NCI-H82 treated with DMSO at 0.1 percent for 48 hours (cell line): ENCODE data around the gene TDG.
"Not testable (repeated sequence)": the region's sequence is repeated elsewhere in the genome, so short reads cannot be mapped to it uniquely, and the experiment has no call there.

ENCODE experiments used
- DNase-seq: peaks from one replicate; lab custom pipeline; 2025; ENCODE audit not compliant: unreplicated experiment; lab: John Stamatoyannopoulos, UW

Gene TDG

DNA sequence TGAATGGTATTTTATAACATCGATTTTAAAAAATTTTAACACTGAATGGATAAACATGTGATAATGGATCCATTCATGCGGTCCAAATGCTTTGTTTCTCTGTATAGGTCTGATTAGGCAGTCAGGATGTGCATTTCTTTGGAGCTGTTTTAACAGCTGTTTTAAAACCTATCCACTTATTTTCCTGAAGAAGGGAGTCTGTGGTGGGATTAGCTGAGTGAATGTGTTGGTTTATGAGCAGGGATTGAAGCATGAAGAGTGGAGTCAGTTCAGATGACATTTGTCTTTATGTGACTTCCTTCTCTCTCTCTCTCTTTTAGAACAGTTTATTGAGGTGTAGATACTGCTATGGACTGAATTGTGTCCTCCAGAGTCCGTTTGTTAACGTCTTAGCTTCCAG, 46.7 kb downstream of the TDG start:
- DNase-seq: no peak

DNA sequence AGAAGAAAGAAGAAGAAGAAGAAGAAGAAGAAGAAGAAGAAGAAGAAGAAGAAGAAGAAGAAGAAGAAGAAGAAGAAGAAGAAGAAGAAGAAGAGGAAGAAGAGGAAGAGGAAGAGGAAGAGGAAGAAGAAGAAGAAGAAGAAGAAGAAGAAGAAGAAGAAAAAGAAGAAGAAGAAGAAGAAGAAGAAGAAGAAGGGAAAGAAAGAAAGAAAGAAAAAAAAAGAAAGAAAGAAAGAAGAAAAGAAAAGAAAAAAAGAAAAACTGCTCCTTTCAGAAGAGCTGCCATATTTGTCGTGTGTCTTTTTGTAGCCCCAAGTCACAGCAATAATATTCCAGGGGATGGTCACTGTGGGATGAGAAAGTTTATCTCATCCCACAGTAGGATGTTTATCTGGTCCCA, 56.2 kb downstream of the TDG start:
- not testable (repeated sequence) for DNase-seq

DNA sequence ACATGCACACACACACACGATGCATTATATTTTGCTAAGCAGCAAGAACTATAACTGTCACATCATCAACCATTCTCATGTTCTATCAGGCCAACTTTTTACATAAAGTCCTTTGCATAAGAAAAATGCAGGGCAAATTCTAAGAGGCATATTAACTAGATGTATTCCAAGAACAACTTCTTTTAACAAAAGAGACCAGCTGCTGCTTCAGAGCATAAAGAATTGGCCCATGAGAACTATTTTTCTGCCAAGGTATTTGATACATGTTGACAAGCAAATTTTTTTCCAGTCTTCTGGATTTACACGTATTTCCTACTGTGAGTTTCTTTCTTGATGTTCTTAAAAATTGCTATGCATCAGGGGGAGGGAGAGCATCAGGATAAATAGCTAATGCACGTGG, 57.1 kb downstream of the TDG start:
- no peak for DNase-seq

DNA sequence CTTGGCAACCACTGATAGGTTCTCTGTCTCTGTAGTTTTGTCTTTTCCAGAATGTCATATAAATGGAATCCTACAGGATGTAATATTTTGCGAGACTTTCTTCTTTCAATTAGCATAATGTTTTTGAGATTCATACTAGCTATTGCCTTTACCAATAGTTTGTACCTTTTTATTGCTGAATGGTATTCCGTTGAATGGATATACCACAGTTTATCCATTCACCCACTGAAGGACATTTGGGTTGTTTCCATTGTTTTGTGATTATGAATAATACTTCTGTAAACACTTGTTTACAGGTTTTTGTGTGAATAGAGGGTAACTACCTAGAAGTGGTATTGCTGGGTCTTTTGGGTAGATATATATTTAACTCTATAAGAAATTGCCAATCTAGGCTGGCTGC, 58.0 kb downstream of the TDG start:
- DNase-seq: no peak

DNA sequence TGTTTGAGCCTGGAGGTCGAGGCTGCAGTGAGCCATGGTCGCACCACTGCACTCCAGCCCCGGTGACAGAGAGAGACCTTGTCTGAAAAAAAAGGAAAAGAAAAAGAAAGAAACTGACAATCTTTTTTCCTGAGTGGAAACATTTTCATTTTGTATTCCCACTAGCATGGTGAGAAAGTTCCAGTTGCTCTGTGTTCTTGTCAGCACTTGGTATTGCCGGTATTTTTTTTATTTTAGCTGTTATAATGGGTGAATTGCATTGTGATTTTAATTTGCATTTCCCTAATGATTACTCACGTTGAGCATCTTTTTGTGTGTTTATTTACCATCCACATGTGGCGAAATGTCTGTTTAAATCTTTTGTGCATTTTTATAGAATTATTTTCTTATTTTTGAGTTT, 58.7 kb downstream of the TDG start:
- no peak for DNase-seq

DNA sequence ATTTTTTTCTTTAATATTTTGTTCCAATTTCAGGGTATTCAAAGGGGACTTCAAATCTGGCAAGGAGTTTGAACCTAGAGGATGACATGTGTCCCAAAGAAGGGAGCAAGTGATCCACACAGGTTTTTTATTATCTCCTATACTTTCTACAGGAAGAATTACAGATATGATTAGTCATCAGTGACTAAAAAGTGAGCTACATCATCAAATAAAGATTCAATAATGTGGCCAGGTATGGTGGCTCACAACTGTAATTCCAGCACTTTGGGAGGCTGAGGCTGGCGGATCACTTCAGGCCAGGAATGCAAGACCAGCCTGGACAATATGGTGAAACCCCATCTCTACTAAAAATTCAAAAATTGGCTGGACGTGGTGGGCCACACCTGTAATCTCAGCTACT, 60.1 kb downstream of the TDG start:
- no peak for DNase-seq

DNA sequence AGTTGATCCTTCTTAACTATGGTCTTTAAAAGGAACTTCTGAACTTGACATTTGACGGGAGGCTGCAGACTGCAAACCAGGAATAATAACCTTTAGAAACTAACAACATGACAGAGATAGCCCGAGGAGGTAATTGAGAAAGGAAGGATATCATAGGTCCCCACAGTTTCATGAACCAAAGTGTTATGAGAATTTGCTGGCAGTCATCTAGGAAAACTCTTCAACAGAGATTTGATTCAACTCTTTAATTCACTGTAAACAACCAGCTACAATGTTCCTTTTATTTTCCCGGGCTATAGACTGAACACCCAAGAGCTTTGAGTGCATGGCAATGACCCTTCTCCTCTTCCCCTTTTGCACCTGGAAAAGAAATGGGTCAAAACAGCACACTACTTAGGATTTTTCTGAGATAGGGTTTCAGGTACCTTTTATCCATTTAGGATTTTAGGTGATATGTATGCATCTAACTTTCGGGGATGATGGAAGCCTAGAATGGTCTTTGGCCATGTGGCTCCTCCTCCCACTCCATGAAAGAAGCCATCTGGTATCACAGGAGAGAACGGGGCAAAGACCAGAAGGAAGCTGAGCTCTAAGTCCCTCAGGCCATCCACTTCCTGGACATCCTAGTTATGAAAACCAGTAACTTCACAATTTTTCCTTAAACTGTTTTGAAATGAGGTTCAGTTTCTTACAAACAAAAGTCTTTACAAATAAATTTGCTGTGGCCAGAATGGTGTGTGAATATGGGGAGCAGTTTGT, 61.3 kb downstream of the TDG start:
- DNase-seq: peak; percentile 31

DNA sequence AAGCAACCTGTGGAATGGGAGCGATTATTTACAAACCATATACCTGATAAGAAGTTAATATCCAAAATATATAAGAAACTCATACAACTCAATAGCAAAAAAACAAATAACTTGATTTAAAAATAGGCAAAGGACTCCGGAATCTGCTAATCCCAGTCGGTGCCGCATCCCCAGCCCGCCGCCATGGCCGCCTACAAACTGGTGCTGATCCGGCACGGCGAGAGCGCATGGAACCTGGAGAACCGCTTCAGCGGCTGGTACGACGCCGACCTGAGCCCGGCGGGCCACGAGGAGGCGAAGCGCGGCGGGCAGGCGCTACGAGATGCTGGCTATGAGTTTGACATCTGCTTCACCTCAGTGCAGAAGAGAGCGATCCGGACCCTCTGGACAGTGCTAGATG, 64.9 kb downstream of the TDG start:
- DNase-seq: not testable (repeated sequence)

DNA sequence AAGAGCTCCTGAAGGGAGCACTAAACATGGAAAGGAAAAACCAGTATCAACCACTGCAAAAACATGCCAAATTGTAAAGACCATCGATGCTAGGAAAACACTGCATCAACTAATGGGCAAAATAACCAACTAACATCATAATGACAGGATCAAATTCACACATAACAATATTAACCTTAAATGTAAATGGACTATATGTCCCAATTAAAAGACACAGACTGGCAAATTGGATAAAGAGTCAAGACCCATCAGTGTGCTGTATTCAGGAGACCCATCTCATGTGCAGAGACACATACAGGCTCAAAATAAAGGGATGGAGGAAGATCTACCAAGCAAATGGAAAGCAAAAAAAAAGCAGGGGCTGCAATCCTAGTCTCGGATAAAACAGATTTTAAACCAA, 70.5 kb downstream of the TDG start:
- DNase-seq: not testable (repeated sequence)
